Thymus (tissue), 11 donors: Measurements from ENCODE around the gene ZNF629. TPM values are rescaled to one million over a fixed set of nuclear protein-coding genes. Genes with fewer than 3 reads are reported as not detected.
"Not testable (repeated sequence)": the region's sequence is repeated elsewhere in the genome, so short reads cannot be mapped to it uniquely, and the experiment has no call there.

Experiments used
- DNase-seq, 9 donors: peaks; one replicate each; pipeline ENCODE4 v3.0.0-alpha.2; 2013; ENCODE audit warnings: low spot score in 9 of 9, low read depth in 6 of 9, missing footprints in 1 of 9
- H3K27ac ChIP-seq, 2 donors: one replicate each; pipeline ENCODE4 v1.5.1; 2013; ENCODE audit warnings: control low read depth in 1 of 2, low read depth in 1 of 2, low read length in 1 of 2, mild to moderate bottlenecking in 1 of 2, moderate library complexity in 1 of 2
- H3K27me3 ChIP-seq, 2 donors: one replicate each; pipeline ENCODE4 v1.5.1; 2013; ENCODE audit warnings: low read length in 1 of 2; ENCODE audit not compliant: control insufficient read depth in 2 of 2, insufficient read depth in 1 of 2
- H3K36me3 ChIP-seq, 2 donors: one replicate each; pipeline ENCODE4 v1.5.1; 2013; ENCODE audit warnings: low read length in 1 of 2, mild to moderate bottlenecking in 1 of 2, moderate library complexity in 1 of 2; ENCODE audit not compliant: control insufficient read depth in 2 of 2, insufficient read depth in 2 of 2
- H3K4me1 ChIP-seq, 2 donors: one replicate each; pipeline ENCODE4 v1.5.1; 2013; ENCODE audit warnings: low read length in 2 of 2; ENCODE audit not compliant: control insufficient read depth in 2 of 2, insufficient read depth in 2 of 2
- H3K4me3 ChIP-seq, 2 donors: one replicate each; pipeline ENCODE4 v1.5.1; 2013; ENCODE audit warnings: low read length in 2 of 2, control low read depth in 1 of 2, mild to moderate bottlenecking in 1 of 2
- H3K9me3 ChIP-seq, 2 donors: one replicate each; pipeline ENCODE4 v1.5.1; 2013; ENCODE audit warnings: low read length in 1 of 2, mild to moderate bottlenecking in 1 of 2; ENCODE audit not compliant: control insufficient read depth in 2 of 2, insufficient read depth in 1 of 2
- WGBS: extraction: QIAGEN DNeasy Blood & Tissue Kit; methylation state at CpG from one replicate; pipeline ENCODE4 v1.1.7; 2013; 5-methylcytosine and 5-hydroxymethylcytosine counted together
- polyA plus RNA-seq: library from polyadenylated mRNA; stranded (reverse); fragments of 200-250 nt; gene quantifications from one replicate; pipeline ENCODE4 v1.2.3, GENCODE V29; 2013
- total RNA-seq: library from RNA; stranded (reverse); fragments of 120-200 nt; gene quantifications from one replicate; pipeline ENCODE4 v1.2.4, GENCODE V29; 2013
- donor health status: healthy.

ZNF629 gene
- total and polyA plus RNA-seq, 2 donors: 4.6 to 5.0 TPM

GRCh38 chr16:30813821-30814189, 26.8 kb upstream of the ZNF629 start:
- no peaks in the 10 kb centered on the region for H3K27me3 ChIP-seq
- H3K4me3 ChIP-seq: peak overlapping the region; percentile 41 to 56
- H3K4me1 ChIP-seq: peaks cover 2 to 13% of the 10 kb centered on the region in 2 donors
- no peaks in the 10 kb centered on the region for H3K36me3 ChIP-seq
- peak overlapping the region; percentile 69 to 82 for H3K27ac ChIP-seq
- peaks cover 0 to 4% of the 10 kb centered on the region in 2 donors for H3K9me3 ChIP-seq
- 93% methylated on average over 3 of the region's 3 CpGs for whole genome bisulfite sequencing
- peak in 1 of 9 donors; percentile 5 for DNase-seq

DNA sequence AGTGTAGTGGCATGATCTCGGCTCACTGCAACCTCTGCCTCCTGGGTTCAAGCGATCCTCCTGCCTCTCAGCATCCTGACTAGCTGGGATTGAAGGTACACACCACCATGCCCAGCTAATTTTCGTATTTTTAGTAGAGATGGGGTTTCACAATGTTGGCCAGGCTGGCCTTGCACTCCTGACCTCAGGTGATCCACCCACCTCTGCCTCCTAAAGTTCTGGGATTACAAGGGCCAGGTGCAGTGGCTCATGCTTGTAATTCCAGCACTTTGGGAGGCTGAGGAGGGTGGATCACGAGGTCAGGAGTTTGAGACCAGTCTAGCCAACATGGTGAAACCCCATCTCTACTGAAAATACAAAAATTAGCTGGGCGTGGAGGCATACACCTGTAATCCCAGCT, 22.7 kb upstream of the ZNF629 start:
- not testable (repeated sequence) for H3K9me3 ChIP-seq, H3K27ac ChIP-seq, DNase-seq, H3K36me3 ChIP-seq, H3K4me3 ChIP-seq
- Histone ChIP-seq H3K4me1 (peaks cover 4 to 22% of the 10 kb centered on the region in 2 donors), H3K27me3 (peaks cover 0 to 18% of the 10 kb centered on the region in 2 donors)
- 94% methylated on average over 5 of the region's 5 CpGs for WGBS

DNA sequence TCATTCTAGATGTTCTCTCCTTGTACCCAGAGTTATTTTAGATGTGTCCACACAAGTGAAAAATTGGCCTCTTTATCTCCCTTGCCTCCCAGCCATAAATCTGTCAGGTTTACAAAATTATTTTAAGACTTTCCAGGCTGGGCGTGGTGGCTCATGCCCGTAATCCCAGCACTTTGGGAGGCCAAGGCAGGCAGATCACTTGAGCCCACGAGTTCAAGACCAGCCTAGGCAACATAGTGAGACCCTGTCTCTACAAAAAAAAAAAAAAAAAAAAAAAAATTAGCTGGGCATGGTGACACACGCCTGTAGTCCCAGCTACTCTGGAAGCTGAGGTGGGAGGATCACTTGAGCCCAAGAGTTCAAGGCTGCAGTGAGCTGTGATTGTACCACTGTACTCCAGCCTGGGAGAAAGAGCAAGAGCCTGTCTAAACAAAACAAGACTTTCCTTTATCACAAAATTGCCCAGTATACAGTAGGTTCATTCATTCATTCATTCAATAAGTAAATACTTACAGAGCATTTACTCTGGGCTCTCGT, 22.0 kb upstream of the ZNF629 start:
- WGBS: 83% methylated on average over 5 of the region's 5 CpGs

GRCh38 chr16:30808146-30808545, 21.1 kb upstream of the ZNF629 start:
- DNase-seq: no peak
- no peak overlapping the region for H3K4me3 ChIP-seq
- peaks cover 0 to 18% of the 10 kb centered on the region in 2 donors for H3K27me3 ChIP-seq
- H3K9me3 ChIP-seq: no peaks in the 10 kb centered on the region
- H3K4me1 ChIP-seq: peaks cover 4 to 17% of the 10 kb centered on the region in 2 donors
- no peak overlapping the region for H3K27ac ChIP-seq
- no peaks in the 10 kb centered on the region for H3K36me3 ChIP-seq
- WGBS: 65% methylated on average over 5 of the region's 5 CpGs

More for the DNA sequence above, 22.0 kb upstream of the ZNF629 start:
- H3K36me3 ChIP-seq, DNase-seq, H3K27ac ChIP-seq, H3K9me3 ChIP-seq, H3K4me3 ChIP-seq: not testable (repeated sequence)
- Histone ChIP-seq H3K27me3 (peaks cover 0 to 18% of the 10 kb centered on the region in 2 donors), H3K4me1 (peaks cover 4 to 17% of the 10 kb centered on the region in 2 donors)

- H3K27me3 ChIP-seq: peaks cover 0 to 18% of the 10 kb centered on the region in 2 donors
- H3K4me3 ChIP-seq: peak overlapping the region; percentile 68 to 78
- peaks cover 4 to 25% of the 10 kb centered on the region in 2 donors for H3K4me1 ChIP-seq
- peak in 7 of 9 donors; percentile 27 to 81 (median 53) for DNase-seq
- WGBS: 3% methylated on average over 62 of the region's 62 CpGs
- no peaks in the 10 kb centered on the region for H3K9me3 ChIP-seq
- H3K27ac ChIP-seq: peak overlapping the region; percentile 34 to 70
- no peaks in the 10 kb centered on the region for H3K36me3 ChIP-seq
Measured at GRCh38 chr16:30805370-30806169, 18.6 kb upstream of the ZNF629 start.

- H3K27ac ChIP-seq: no peak overlapping the region
- H3K4me1 ChIP-seq: peaks cover 4 to 25% of the 10 kb centered on the region in 2 donors
- H3K36me3 ChIP-seq: no peaks in the 10 kb centered on the region
- H3K4me3 ChIP-seq: peak overlapping the region; percentile 68 to 78
- no peaks in the 10 kb centered on the region for H3K9me3 ChIP-seq
- 75% methylated on average over 8 of the region's 8 CpGs for WGBS
- H3K27me3 ChIP-seq: peaks cover 0 to 18% of the 10 kb centered on the region in 2 donors
- DNase-seq: no peak
Measured at GRCh38 chr16:30805056-30805369, 18.0 kb upstream of the ZNF629 start.

DNA sequence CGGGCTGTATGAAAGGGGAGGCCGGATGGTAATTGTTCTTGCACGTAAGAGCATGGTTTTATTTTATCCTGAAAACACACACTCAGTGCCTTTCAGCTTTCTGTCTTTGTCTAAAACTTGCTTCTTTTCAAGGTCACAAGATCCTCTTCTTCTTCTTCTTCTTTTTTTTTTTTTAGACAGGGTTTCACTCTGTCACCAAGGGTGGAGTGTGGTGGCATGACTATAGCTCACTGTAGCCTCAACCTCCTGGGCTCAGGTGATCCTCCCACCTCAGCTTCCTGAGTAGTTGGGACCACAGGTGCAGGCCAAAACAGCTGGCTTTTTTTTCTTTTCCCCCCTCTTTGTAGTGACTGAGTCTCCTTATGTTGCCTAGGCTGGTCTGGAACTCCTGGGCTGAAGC, 15.9 kb upstream of the ZNF629 start:
- peaks cover 0 to 18% of the 10 kb centered on the region in 2 donors for H3K27me3 ChIP-seq
- 88% methylated on average over 3 of the region's 3 CpGs for WGBS
- H3K9me3 ChIP-seq: no peaks in the 10 kb centered on the region
- no peak overlapping the region for H3K27ac ChIP-seq
- peaks cover 4 to 25% of the 10 kb centered on the region in 2 donors for H3K4me1 ChIP-seq
- no peak overlapping the region for H3K4me3 ChIP-seq
- H3K36me3 ChIP-seq: no peaks in the 10 kb centered on the region
- peak in 1 of 9 donors; percentile 23 for DNase-seq

DNA sequence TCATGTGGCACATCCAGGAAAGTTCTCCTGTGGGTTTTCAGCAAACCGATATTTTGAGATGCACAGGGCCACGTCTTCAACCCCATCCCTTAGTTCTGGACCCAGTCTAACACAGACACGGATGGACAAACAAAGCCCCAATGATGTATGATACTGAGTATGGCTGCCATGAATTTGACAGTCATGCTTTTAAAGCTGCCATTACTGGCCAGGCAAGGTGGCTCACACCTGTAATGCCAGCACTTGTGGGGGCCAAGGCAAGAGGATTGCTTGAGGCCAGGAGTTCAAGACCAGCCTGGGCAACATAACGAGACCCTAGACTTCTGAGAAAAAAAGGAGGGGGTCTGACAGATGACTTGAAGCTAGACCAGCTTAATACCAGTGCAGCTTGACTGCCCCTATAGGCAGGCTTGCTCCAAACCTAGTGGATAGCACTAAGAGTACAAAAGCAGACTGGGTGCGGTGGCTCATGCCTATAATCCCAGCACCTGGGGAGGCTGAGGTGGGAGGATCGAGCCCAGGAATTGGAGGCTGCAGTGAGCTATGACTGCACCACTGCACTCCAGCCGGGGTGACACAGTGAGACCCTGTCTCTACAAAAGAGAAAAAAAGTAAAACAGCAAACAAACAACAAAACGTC, 10.8 kb upstream of the ZNF629 start:
- H3K4me3 ChIP-seq: no peak overlapping the region
- H3K27ac ChIP-seq: no peak overlapping the region
- peaks cover 0 to 4% of the 10 kb centered on the region in 2 donors for H3K4me1 ChIP-seq
- DNase-seq: no peak
- H3K27me3 ChIP-seq: no peaks in the 10 kb centered on the region
- no peaks in the 10 kb centered on the region for H3K9me3 ChIP-seq
- no peaks in the 10 kb centered on the region for H3K36me3 ChIP-seq
- WGBS: 87% methylated on average over 8 of the region's 8 CpGs

- WGBS: 98% methylated on average over 3 of the region's 3 CpGs
- Histone ChIP-seq H3K4me1 (no peaks in the 10 kb centered on the region), H3K9me3 (no peaks in the 10 kb centered on the region), H3K36me3 (no peaks in the 10 kb centered on the region), H3K4me3 (no peak overlapping the region), H3K27ac (no peak overlapping the region), H3K27me3 (no peaks in the 10 kb centered on the region)
- no peak for DNase-seq
Measured at GRCh38 chr16:30794634-30795033, 7.6 kb upstream of the ZNF629 start.
